Measurements from ENCODE around the gene TCERG1L.
"Not testable (repeated sequence)": the region's sequence is repeated elsewhere in the genome, so short reads cannot be mapped to it uniquely, and the experiment has no call there.

TCERG1L gene

DNA sequence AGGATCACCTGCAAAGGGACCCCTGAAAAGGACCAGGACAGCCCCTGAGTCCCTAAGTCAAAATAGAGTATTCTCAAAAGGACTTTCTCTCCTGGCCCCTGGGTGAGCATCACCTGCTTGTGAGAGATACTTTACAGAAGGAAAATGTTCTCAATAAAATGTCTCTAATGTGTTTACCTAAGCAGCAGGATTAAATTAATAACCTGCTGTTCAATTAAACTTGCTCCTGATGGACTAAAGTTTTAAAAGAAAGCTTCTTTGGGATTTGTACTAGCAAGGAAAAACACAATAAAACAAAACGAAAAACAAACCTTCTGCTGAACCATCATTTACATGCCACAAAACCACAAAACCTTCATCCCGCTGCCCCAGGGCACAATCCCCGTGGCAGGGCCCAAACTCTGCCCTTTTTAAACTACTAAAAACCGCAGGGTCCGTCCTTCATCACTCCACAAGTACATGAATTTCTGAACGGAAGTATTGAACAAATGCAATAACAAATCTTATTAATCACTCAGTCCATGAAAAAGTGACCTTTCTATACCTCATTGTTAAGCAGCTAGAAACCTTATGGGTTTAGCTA lies 197.7 kb downstream of the TCERG1L start:
- DNase-seq (ENCODE audit: insufficient read length, low spot score) (no peak), FAIRE-seq (no peak)

- FAIRE-seq = no peak
- no peak for DNase-seq (ENCODE audit: insufficient read length, low spot score)
These were observed 198.4 kb downstream of the TCERG1L start for GRCh38 chr10:131113165-131113564.

GRCh38 chr10:131112691-131113090 lies 198.8 kb downstream of the TCERG1L start:
- FAIRE-seq = no peak
- no peak for DNase-seq (ENCODE audit: insufficient read length, low spot score)

DNA sequence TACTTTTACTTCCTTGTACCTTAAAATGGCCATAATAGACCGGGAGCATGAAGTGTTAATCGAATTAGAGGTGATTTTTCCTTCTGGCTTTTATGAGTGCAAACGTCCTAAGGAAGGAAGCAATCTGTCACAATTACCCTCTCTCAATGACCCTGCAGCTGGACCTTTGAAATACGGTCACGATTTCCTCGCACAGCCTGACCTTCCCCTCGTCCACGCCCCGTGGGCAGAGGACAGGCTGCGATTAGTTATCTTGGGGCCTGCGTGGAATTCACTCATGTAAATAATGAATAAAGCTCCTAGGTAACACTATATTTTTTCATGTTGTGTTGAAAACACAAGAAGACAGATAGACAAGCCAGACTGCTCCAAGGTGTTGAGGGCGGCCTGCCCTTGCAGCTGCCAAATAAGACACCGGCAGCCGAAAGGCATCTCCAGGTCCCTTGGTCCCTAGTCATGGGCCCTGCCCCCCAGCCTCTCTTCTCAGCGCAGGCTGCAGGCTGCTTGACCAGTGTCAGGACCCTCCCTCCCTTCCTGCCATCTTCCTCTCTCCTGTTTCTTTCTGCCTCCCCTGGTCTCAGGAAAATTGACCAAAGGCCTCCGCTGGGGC lies 199.9 kb downstream of the TCERG1L start:
- DNase-seq (ENCODE audit: insufficient read length, low spot score) (no peak), FAIRE-seq (no peak)

DNA sequence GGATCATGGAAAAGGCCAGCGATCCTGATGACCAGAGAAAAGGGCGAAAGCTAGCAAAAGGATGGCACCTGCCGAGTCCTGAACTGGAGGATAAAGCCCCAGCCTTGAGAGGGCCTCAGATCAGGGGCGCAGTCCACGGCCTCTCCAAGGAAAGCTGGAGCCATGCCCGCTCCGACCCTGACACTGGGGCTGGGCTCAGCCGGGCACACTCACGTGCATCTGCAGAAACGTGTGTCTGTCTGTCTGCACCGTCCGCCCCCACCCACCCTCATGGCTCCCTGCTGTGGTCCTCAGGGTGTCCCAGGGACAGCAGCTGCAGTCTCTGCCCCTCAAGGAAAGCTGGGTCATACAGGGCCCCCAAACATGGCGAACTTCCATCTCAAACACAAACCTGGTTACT lies 200.5 kb downstream of the TCERG1L start:
- no peak for DNase-seq (ENCODE audit: insufficient read length, low spot score)
- FAIRE-seq = no peak

- DNase-seq (ENCODE audit: insufficient read length, low spot score) (no peak), FAIRE-seq (no peak)
These were observed 201.2 kb downstream of the TCERG1L start for GRCh38 chr10:131110241-131110783.

DNA sequence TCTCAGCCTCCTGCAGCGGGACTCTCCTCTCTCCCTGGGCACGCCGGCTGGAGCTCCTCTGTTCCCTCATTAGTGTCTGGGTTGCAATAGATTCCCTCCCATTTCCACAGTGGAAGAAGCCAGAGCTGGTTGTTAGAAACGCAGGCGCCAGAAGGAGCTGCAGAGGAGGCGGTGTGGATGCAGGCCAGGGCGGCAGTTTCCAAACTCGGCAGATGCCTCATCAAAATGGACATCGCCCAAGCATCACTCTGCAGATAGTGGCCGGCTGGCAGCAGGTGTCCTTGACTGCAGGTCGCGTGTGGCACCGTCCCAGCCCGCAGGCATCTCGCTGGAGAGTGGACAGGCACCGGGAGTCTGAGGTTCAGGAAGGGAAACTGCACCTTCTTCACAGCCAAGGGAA lies 201.8 kb downstream of the TCERG1L start:
- no peak for FAIRE-seq

DNA sequence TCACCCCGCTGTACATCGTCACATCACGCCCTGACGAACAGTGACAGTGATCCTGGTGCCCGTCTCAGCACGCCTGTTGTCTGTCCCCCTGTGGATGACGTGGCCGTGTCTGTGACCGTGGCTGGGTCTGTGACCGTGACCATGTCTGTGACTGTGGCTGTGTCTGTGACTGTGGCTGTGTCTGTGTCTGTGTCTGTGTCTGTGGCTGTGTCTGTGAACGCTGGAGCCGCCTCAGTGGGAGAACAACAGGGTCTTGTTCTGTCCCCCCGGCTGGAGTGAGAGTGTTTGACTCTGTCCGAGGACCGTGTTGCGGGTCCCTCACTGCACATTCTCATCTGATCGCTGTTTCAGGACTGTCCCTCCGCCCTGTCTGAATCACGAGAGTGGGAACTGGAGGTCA lies 202.2 kb downstream of the TCERG1L start:
- FAIRE-seq = no peak

More for the DNA sequence above, 201.8 kb downstream of the TCERG1L start:
- DNase-seq (ENCODE audit: insufficient read length, low spot score) = no peak

DNA sequence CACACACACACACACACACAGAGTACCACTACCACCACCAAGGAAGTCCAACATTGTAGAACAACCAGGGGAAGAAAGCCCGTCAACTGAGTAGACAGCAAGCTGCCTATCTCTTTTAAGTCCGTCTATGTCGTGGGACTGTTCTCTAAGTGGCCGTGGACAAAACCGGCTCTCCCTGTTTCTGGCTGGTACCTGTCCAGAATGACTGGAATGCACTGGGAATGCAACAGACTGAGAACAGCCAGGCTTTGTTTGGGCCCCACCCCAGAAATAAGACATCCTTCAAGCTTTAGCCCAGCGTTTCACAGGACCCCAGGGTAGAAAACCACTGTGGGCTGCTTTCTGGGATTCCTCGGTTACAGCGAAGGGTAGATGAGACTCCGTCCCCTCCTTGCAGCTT lies 203.6 kb downstream of the TCERG1L start:
- FAIRE-seq = no peak
- no peak for DNase-seq (ENCODE audit: insufficient read length, low spot score)

More for the DNA sequence above, 202.2 kb downstream of the TCERG1L start:
- DNase-seq (ENCODE audit: insufficient read length, low spot score) = no peak

- DNase-seq (ENCODE audit: insufficient read length, low spot score) (no peak), FAIRE-seq (no peak)
These were observed 208.8 kb downstream of the TCERG1L start for GRCh38 chr10:131102676-131103075.

GRCh38 chr10:131102147-131102546 lies 209.4 kb downstream of the TCERG1L start:
- FAIRE-seq (no peak), DNase-seq (ENCODE audit: insufficient read length, low spot score) (no peak)

DNA sequence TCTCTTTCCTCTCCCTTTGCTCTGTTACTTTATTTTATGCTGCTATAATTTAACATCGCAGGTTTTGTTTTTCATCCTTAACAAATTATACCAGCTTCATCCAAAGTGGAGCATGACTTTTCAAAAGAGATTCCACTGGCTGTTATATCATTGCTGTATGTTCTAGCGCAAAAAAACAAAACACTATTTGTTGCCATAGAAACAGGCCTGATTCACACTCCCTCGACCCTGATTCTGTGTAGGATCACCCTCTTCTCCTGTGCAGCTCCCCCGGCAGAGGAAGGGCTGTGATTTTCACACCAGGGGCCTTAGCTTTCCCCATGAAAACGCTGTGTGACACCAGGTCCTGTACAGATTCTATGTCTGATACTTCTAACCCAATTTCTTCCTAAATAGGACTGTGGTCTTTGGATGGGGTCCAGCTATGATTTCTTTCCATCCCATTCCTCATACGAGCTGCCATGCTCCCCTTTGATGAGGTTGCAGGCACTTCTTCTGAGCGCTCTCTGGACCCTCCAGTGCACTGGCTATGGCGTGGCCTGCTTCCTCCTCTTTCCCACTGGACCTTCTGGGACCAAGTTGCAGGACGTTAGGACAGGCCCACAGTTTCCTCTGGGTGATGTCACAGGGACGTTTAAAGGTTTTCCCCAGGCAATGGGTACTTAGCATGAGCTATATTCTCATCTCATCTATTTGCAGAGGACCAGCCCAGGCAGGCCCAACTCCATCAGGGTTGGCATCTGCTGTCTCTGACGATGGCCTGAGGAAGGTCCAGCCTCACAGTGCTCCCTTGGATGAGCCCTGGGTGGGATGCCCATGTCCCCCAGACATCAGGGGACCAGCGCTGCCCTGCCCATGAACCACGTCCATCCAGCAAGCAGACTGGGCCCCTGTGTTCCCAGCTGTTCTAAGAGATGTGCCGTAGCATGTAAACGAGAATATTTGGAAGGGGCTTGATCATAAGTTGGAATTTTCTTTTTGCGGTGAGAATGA lies 210.8 kb downstream of the TCERG1L start:
- not testable (repeated sequence) for DNase-seq (ENCODE audit: insufficient read length, low spot score); FAIRE-seq

GRCh38 chr10:131099028-131099726 lies 212.3 kb downstream of the TCERG1L start:
- FAIRE-seq = no peak
- no peak for DNase-seq (ENCODE audit: insufficient read length, low spot score)

DNA sequence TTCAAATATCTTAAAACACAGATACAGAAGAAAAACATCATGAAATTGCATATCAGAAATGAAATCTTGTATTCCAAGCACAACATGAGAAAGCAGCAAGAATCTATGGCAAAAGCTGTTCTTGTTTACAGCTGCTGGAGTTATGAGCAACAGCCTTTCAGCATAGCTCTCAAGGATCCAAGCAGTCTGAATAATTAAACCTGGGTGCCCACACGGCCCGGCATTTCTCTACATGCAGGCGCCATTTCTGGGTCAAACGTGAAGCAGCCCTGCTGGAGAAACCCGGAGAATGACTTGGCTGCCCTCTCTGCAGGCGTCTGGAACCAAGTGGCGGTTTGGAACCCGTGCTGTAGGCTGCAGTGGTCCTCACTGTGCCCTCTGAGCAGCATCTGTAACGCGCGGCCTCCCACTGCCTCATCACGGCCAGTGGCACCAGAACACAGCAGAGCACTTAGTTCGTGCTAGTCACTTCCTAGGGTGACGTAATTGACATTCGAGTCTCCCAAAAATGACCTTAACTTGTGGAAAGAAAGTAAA lies 213.0 kb downstream of the TCERG1L start:
- FAIRE-seq (no peak), DNase-seq (ENCODE audit: insufficient read length, low spot score) (no peak)

DNA sequence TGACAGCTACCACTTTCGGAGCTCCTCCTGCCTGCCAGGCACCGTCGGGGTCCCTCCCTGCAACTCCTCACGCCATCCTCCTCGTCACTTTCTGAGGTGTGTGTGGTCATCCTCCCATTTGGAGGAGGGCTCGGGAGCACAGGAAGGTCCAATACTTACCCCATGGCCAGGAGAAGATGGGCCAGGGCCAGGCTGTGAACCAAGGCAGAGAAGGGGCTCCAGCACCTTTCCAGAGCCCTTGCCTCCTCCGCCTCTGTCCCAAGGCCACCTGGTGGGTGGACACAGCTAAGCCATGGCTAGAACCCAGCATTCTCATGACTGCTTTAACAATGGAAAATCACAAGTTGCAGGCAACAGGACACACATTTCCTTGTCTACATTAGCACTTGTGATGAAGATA lies 215.5 kb downstream of the TCERG1L start:
- FAIRE-seq (no peak), DNase-seq (ENCODE audit: insufficient read length, low spot score) (no peak)

- DNase-seq (ENCODE audit: insufficient read length, low spot score) = no peak
- no peak for FAIRE-seq
These were observed 216.3 kb downstream of the TCERG1L start for GRCh38 chr10:131095313-131095580.

GRCh38 chr10:131094527-131095312 lies 216.8 kb downstream of the TCERG1L start:
- no peak for FAIRE-seq

DNA sequence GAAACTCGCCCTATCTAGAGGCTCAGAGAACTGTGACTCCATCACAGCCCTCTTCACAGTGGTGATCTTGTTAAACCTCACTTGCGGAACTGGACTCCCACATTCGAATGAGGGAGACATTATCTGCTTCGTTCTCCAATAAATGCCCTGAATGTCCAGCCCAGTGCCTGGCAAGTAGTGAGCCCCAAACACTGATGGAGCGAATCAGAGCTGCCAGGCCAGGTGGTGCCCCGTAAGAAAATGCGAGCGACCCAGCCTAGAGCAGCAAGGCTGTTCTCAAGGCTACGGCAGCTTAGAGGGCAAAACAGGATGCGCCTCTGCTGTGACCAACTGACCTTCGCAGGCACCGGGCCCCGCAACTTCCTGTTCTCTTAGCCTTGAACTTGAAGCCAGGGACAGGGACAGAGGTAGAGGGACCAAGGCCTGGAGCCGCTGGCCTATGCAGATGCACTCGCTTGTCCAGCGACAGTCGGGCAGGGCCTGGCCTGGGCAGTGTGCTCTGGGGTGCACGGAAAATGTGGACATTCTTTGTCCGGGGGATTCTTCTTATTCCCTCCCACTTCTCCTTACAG lies 217.6 kb downstream of the TCERG1L start:
- FAIRE-seq = no peak
- DNase-seq (ENCODE audit: insufficient read length, low spot score) = no peak

More at GRCh38 chr10:131094527-131095312, 216.8 kb downstream of the TCERG1L start:
- no peak for DNase-seq (ENCODE audit: insufficient read length, low spot score)

- no peak for DNase-seq (ENCODE audit: insufficient read length, low spot score)
These were observed 218.2 kb downstream of the TCERG1L start for GRCh38 chr10:131093346-131093745.

More at GRCh38 chr10:131093346-131093745, 218.2 kb downstream of the TCERG1L start:
- FAIRE-seq = no peak
